Stomach (tissue), 9 donors: ENCODE measurements around the gene THSD7B. TPM values are rescaled to one million over a fixed set of nuclear protein-coding genes. Genes with fewer than 3 reads are reported as not detected.

Experiments used
- DNase-seq, 2 donors: peaks; one replicate each; pipeline versions ENCODE4 v3.0.0 to v3.0.0-alpha.2; 2013 to 2019
- H3K27ac ChIP-seq, 5 donors: fragments of 200-600 bp in 4 of 5; sonication (generic) in 4 of 5; one replicate each; pipeline ENCODE4 v1.5.1; 2013 to 2019; ENCODE audit warnings: mild to moderate bottlenecking in 1 of 5, moderate library complexity in 1 of 5
- H3K27me3 ChIP-seq, 3 donors: fragments of 200-600 bp; sonication (generic); one replicate each; pipeline ENCODE4 v1.5.1; 2017 to 2019; ENCODE audit warnings: mixed run types in 1 of 3
- H3K36me3 ChIP-seq, 4 donors: fragments of 200-600 bp; sonication (generic); 1 replicate in 3 of 4; 2 replicates in 1 of 4; pipeline ENCODE4 v1.5.1; 2016 to 2019
- H3K4me1 ChIP-seq, 4 donors: fragments of 200-600 bp; sonication (generic); one replicate each; pipeline ENCODE4 v1.5.1; 2016 to 2019
- H3K4me3 ChIP-seq, 4 donors: fragments of 200-600 bp; sonication (generic) in 3 of 4; one replicate each; pipeline ENCODE4 v1.5.1; 2016 to 2019; ENCODE audit warnings: mild to moderate bottlenecking in 1 of 4
- H3K9me3 ChIP-seq, 4 donors: fragments of 200-600 bp; sonication (generic); one replicate each; pipeline ENCODE4 v1.5.1; 2016 to 2019
- CTCF ChIP-seq, 7 experiments: fragments of 450-650 bp in 4 of 7; fragments of 200-600 bp in 3 of 7; sonication (generic) in 3 of 7; IDR thresholded peaks; one replicate each; pipeline ENCODE4 v1.5.1; 2016 to 2019; ENCODE audit warnings: antibody characterized with exemption in 7 of 7, control low read depth in 2 of 7, mild to moderate bottlenecking in 1 of 7
- EP300 ChIP-seq: sonication (generic); formaldehyde crosslinking; IDR thresholded peaks from one replicate; pipeline ENCODE4 v1.6.1; 2017; ENCODE audit warnings: antibody characterized with exemption
- POLR2A ChIP-seq, 4 donors: fragments of 450-650 bp; IDR thresholded peaks; one replicate each; pipeline ENCODE4 v1.6.1; 2016; ENCODE audit warnings: antibody characterized with exemption in 4 of 4, control low read depth in 2 of 4, mild to moderate bottlenecking in 1 of 4, moderate library complexity in 1 of 4
- POLR2AphosphoS5 ChIP-seq, 3 donors: sonication (generic); formaldehyde crosslinking; IDR thresholded peaks; one replicate each; pipeline ENCODE4 v1.6.1; 2016; ENCODE audit warnings: antibody characterized with exemption in 3 of 3
- WGBS, 5 donors: extraction: QIAGEN DNeasy Blood & Tissue Kit in 3 of 5; methylation state at CpG; one replicate each; pipeline versions ENCODE4 v1.1.5 to v1.1.7; 2013 to 2018; 5-methylcytosine and 5-hydroxymethylcytosine counted together
- intact Hi-C: fragments of 100-400 bp; cut with DNase I; formaldehyde crosslinking; loops from one replicate; pipeline ENCODE4 v1.15.1; 2023; ENCODE audit warnings: low total_unique reads
- polyA plus RNA-seq, 3 donors: library from polyadenylated mRNA; stranded (reverse); fragments of 200-250 nt; gene quantifications; one replicate each; pipeline ENCODE4 v1.2.3, GENCODE V29; 2013
- small RNA-seq, 4 donors: library from RNA; depleted of rRNA; stranded (forward); fragments of <200 nt; gene quantifications; one replicate each; pipeline ENCODE3, GENCODE V24; 2016
- total RNA-seq, 5 donors: library from RNA; depleted of rRNA; stranded (reverse); fragments of >200 nt; gene quantifications; one replicate each; pipeline versions ENCODE4 v1.1.0 to v1.2.3, GENCODE V29; 2014 to 2016
- donor health status: healthy with polysubstance abuse.
- donor health status: Bipolar disorder and iron deficiency.
- donor health status: healthy.

THSD7B gene
- total and polyA plus RNA-seq, 8 donors: 0.05 to 4.4 TPM; not detected in 6

- Histone ChIP-seq H3K9me3 (peaks cover 0 to 12% (median 5%) of the 10 kb centered on the region in 4 donors), H3K36me3 (no peaks in the 10 kb centered on the region), H3K4me1 (no peaks in the 10 kb centered on the region), H3K4me3 (no peak overlapping the region), H3K27ac (no peak overlapping the region), H3K27me3 (no peaks in the 10 kb centered on the region)
- intact Hi-C loops: no loop called here
- no peak for DNase-seq
- WGBS, 5 donors: 87 to 100% (median 93%) methylated on average over 1 of the region's 1 CpG
- no peak for TF ChIP-seq POLR2A (IDR thresholded peaks at IDR 0.05)
- no peak for TF ChIP-seq EP300
- TF ChIP-seq CTCF (IDR thresholded peaks at IDR 0.05): no peak
- no peak for TF ChIP-seq POLR2AphosphoS5 (IDR thresholded peaks at IDR 0.05)
Measured at GRCh38 chr2:137721733-137722132, 956.4 kb downstream of the THSD7B start.

GRCh38 chr2:137724912-137725311, 959.6 kb downstream of the THSD7B start:
- no peak overlapping the region for H3K27ac ChIP-seq
- DNase-seq: no peak
- no peaks in the 10 kb centered on the region for H3K36me3 ChIP-seq
- no peaks in the 10 kb centered on the region for H3K27me3 ChIP-seq
- TF ChIP-seq EP300: no peak
- no peak for TF ChIP-seq CTCF (IDR thresholded peaks at IDR 0.05)
- TF ChIP-seq POLR2AphosphoS5 (IDR thresholded peaks at IDR 0.05): no peak
- TF ChIP-seq POLR2A (IDR thresholded peaks at IDR 0.05): no peak
- H3K9me3 ChIP-seq: peaks cover 0 to 12% (median 5%) of the 10 kb centered on the region in 4 donors
- 42 to 76% (median 65%) methylated on average over 2 of the region's 2 CpGs for WGBS, 5 donors
- intact Hi-C loops: no loop called here
- H3K4me3 ChIP-seq: no peak overlapping the region
- H3K4me1 ChIP-seq: no peaks in the 10 kb centered on the region

Small RNAs within 50 kb of the gene (small RNA-seq; reads per million reads assigned to genes)
- 0 reads per million in 4 donors for gene RF00019
- 0 reads per million in 4 donors for gene RNA5SP105
